Measurements from ENCODE around the gene TXLNB.

DNA sequence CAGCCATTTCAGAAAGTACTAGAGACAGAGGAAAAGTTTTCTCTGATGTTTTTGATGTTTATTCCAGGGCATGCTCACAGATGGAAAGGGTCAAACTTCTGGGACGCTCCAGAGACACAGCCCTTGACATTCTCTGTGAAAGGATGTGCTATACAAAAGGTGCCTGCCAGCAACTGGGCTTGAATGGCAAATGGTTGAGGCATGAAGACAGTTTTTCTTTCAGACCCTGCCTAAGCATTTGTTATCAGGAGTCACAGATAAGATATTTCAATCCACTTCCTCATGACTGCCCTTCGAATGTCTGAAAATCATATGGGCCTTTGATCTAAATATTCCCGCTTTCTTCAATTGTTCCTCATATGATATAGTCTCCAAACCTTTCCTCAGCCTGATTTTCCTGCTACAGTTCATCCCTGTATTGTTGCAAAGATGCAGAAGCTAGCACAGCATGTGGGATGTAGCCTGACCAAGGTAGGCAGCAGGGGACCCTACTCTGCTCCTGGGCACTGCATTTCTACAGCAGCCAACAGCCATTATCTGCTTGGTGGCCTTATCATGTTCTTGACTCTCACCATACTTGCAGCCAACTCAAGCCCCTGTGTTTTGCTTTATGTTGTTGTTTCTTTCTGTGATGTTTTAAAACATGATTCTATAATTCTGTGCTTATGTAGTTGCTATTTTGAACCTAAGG lies 14.6 kb upstream of the TXLNB start:
- TF ChIP-seq PHF8 (IDR thresholded peaks at IDR 0.05; ENCODE audit: borderline replicate concordance, low read depth) (no peak), MAX (IDR thresholded peaks at IDR 0.05) (no peak), POLR2A (IDR thresholded peaks at IDR 0.05; ENCODE audit: low read length) (no peak), CTCF (IDR thresholded peaks at IDR 0.05) (no peak), MAFK (IDR thresholded peaks at IDR 0.05; ENCODE audit: partially characterized antibody) (no peak)

Measured in A549 (cell line).